Testis (tissue), 3 donors: ENCODE results near the gene PSME2. TPM values are rescaled to one million over a fixed set of nuclear protein-coding genes. Genes with fewer than 3 reads are reported as not detected.

ENCODE experiments used
- DNase-seq: peaks from one replicate; pipeline ENCODE4 v3.0.0-alpha.2; 2019
- H3K27ac ChIP-seq, 2 donors: fragments of 200-600 bp; sonication (generic); one replicate each; pipeline ENCODE4 v1.5.1; 2019
- H3K27me3 ChIP-seq: fragments of 200-600 bp; sonication (generic); one replicate; pipeline ENCODE4 v1.5.1; 2019
- H3K36me3 ChIP-seq: fragments of 200-600 bp; sonication (generic); one replicate; pipeline ENCODE4 v1.5.1; 2017; ENCODE audit warnings: low read depth; ENCODE audit errors: missing control alignments
- H3K4me1 ChIP-seq: fragments of 200-600 bp; sonication (generic); one replicate; pipeline ENCODE4 v1.5.1; 2019
- H3K4me3 ChIP-seq, 2 donors: fragments of 200-600 bp; sonication (generic); one replicate each; pipeline ENCODE4 v1.5.1; 2017 to 2019
- H3K9me3 ChIP-seq: fragments of 200-600 bp; sonication (generic); one replicate; pipeline ENCODE4 v1.5.1; 2017
- CTCF ChIP-seq, 3 experiments: fragments of 450-650 bp in 2 of 3; fragments of 200-600 bp in 1 of 3; sonication (generic) in 1 of 3; IDR thresholded peaks; one replicate each; pipeline ENCODE4 v1.5.1; 2016 to 2019; ENCODE audit warnings: antibody characterized with exemption in 3 of 3, mild to moderate bottlenecking in 2 of 3, moderate library complexity in 1 of 3
- POLR2A ChIP-seq: fragments of 450-650 bp; IDR thresholded peaks from one replicate; pipeline ENCODE4 v1.6.1; 2017; ENCODE audit warnings: antibody characterized with exemption, mild to moderate bottlenecking, moderate library complexity
- WGBS, 2 donors: methylation state at CpG; one replicate each; pipeline ENCODE4 v1.1.5; 2018; 5-methylcytosine and 5-hydroxymethylcytosine counted together
- intact Hi-C: fragments of 100-400 bp; cut with DNase I; formaldehyde crosslinking; loops from one replicate; pipeline ENCODE4 v1.15.1; 2023; ENCODE audit warnings: low total_unique reads
- polyA plus RNA-seq: library from polyadenylated mRNA; stranded (reverse); fragments of 350-450 nt; fragmentation: Illumina TruSeq; extraction: RNeasy Lipid Tissue Mini Kit (QIAGEN cat#74804); gene quantifications from one replicate; pipeline ENCODE4 v1.2.3, GENCODE V29; 2014; ENCODE audit warnings: low read depth, low replicate concordance; ENCODE audit not compliant: insufficient read depth
- total RNA-seq, 2 donors: library from RNA; depleted of rRNA; stranded (reverse); fragments of >200 nt; gene quantifications; one replicate each; pipeline ENCODE4 v1.2.3, GENCODE V29; 2016

PSME2 gene
- total and polyA plus RNA-seq, 3 donors from 2014 or later = 49.8 to 122 (median 78.1) TPM

- H3K9me3 ChIP-seq = no peaks in the 10 kb centered on the region
- peak within 1 kb of the TSS; percentile 99 to 100 for H3K27ac ChIP-seq
- TF ChIP-seq CTCF (IDR thresholded peaks at IDR 0.05) = peak in 1 of 3 experiments; percentile 19
- TF ChIP-seq POLR2A = no peak
- H3K27me3 ChIP-seq = no peaks in the 10 kb centered on the region
- 1 to 2% methylated on average over 26 to 59 of the region's 65 CpGs for WGBS, 2 donors
- peaks cover 9% of the 10 kb centered on the region for H3K4me1 ChIP-seq
- peak; percentile 99 for DNase-seq
- peak within 1 kb of the TSS; percentile 68 to 76 for H3K4me3 ChIP-seq
- no peaks in the 10 kb centered on the region for H3K36me3 ChIP-seq
- intact Hi-C loops = no loop called here
Observed at GRCh38 chr14:24114532-24115421, 31.6 kb downstream of the PSME2 start, which contains the start of the genes DCAF11 and NRL. Gene DCAF11 (plus strand): TSS chr14:24114777. CDS start chr14:24115595, 818 bp downstream. Gene NRL (minus strand): TSS chr14:24114949. CDS start chr14:24082848, 32,101 bp downstream.

- Histone ChIP-seq H3K4me1 (peaks cover 9% of the 10 kb centered on the region), H3K36me3 (no peaks in the 10 kb centered on the region), H3K9me3 (no peaks in the 10 kb centered on the region), H3K4me3 (peak overlapping the region; percentile 68 to 76), H3K27ac (peak overlapping the region; percentile 99 to 100), H3K27me3 (no peaks in the 10 kb centered on the region)
- peak in 1 of 3 experiments; percentile 9 for TF ChIP-seq CTCF (IDR thresholded peaks at IDR 0.05)
- no peak for TF ChIP-seq POLR2A
- DNase-seq = peak; percentile 88
- intact Hi-C loops = no loop called here
- 0 to 1% methylated on average over 24 to 42 of the region's 42 CpGs for WGBS, 2 donors
Observed at GRCh38 chr14:24113801-24114531, 32.4 kb downstream of the PSME2 start.

- Histone ChIP-seq H3K9me3 (no peaks in the 10 kb centered on the region), H3K27me3 (no peaks in the 10 kb centered on the region), H3K4me3 (peak overlapping the region; percentile 68 to 76), H3K36me3 (no peaks in the 10 kb centered on the region), H3K27ac (peak overlapping the region; percentile 99 to 100), H3K4me1 (peaks cover 9% of the 10 kb centered on the region)
- intact Hi-C loops = no loop called here
- DNase-seq = peak; percentile 21
- WGBS, 2 donors = 13 to 23% methylated on average over 10 to 15 of the region's 15 CpGs
- TF ChIP-seq CTCF (IDR thresholded peaks at IDR 0.05) = no peak
- TF ChIP-seq POLR2A = no peak
Observed at GRCh38 chr14:24113379-24113800, 33.0 kb downstream of the PSME2 start.

GRCh38 chr14:24110523-24110922 lies 35.9 kb downstream of the PSME2 start:
- 29 to 44% methylated on average over 1 of the region's 1 CpG for WGBS, 2 donors
- H3K9me3 ChIP-seq = no peaks in the 10 kb centered on the region
- no peaks in the 10 kb centered on the region for H3K36me3 ChIP-seq
- H3K4me3 ChIP-seq = no peak overlapping the region
- DNase-seq = no peak
- TF ChIP-seq POLR2A (no peak), CTCF (IDR thresholded peaks at IDR 0.05) (no peak)
- H3K27me3 ChIP-seq = no peaks in the 10 kb centered on the region
- peaks cover 3% of the 10 kb centered on the region for H3K4me1 ChIP-seq
- intact Hi-C loops = no loop called here
- H3K27ac ChIP-seq = no peak overlapping the region
